Cerebellar nuclear complex (tissue), 1 donor: Measurements from ENCODE around the gene PRKCZ.
A peak's percentile ranks its signal among the peaks of the same experiment; 100 is the strongest.

Source experiments
- DNase-seq, 2 experiments: peaks; one replicate each; lab custom pipeline; 2025; lab: John Stamatoyannopoulos, UW

Gene PRKCZ

DNA sequence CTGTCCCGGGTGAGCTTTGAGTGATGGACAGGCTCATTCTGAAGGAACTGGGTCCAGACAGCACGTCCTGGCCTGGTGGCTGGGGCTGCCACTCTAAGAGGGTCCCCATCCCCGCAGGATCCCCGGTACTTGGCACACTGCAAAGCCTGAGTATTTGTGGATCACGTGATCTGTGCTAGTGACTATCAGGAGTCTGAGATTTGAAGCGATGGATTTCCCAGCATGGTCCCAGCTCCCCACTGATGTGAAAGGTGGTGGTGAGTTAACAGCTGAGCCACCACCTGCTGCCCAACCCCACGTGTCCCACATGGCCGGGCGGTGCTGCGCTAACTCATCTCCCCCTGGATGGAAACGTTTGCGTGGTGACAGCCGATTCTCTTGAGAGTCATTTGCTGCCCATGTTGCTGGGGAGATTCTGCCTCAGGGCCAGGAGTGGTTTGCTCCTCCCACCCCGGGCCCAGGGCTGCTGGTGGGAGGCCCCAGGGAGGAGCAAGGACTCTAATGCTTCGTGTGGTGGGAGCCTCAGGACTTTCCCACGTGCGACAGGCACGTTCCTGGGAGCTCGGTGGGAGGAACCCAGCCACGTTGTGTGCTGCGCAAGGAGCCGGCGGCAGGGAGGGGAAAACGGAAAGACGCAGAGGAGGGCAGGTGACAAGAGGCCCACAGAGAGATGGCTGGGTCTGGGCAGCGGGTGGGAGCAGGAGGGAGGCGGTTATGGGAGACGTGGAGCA, 129.2 kb downstream of the PRKCZ start:
- DNase-seq, result no peak

DNA sequence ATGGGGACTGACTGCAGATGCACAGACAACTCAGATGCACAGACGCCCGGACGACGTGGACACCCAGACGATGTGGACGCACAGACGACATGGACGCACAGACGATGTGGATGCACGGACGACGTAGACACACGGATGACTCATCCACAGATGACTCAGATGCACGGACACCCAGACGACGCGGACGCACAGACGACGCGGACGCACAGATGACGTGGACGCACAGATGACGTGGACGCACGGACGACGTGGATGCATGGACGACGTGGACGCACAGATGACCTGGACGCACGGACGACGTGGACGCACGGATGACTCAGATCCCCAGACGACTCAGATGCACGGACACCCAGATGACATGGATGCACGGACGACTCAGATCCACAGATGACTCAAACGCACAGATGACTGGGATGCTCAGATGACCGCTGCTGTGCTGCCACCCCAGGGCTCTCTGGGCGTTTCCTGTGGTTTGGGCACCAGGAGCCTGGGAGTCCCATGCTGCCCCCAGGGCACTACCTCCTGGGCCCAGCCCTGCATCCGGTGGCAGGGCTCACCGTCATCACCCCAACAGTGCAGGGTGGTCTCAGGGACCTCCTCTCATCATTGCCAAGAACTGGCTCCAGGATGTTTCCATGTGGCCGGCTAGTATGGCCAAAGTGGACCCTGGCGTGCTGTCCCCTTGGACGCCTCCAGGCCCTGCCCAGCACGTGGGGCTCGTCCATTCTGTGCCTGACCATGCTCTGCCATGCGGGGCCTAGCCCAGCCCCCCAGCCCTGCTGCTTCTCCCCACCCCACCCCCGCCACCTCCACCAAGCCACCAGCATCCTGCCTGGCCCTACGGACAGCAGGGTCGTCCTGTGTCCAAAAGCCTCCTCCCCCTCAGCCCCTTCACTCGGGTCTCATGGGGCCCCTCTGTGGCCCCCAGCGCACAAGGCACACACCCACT, 130.4 kb downstream of the PRKCZ start:
- DNase-seq, result no peak

DNA sequence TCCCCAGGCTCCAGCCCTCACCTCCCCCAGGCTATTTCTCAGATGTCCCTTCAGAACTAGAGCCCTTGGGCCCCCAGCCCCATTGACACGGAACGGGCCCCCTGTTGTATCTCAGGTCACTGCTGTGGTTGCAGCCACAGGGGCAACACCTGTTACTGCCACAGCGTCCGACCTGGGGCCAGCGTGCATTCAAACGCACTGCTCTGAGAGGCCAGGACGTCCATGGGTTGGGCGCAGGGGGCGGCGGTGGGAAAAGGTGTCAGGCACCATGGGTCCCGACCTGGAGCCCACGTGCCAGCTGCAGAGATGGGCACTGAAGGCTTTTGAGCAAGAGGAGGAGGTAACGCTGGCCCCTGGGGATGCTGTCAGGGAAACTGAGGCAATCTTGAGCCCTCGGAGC, 131.1 kb downstream of the PRKCZ start:
- no peak for DNase-seq

DNA sequence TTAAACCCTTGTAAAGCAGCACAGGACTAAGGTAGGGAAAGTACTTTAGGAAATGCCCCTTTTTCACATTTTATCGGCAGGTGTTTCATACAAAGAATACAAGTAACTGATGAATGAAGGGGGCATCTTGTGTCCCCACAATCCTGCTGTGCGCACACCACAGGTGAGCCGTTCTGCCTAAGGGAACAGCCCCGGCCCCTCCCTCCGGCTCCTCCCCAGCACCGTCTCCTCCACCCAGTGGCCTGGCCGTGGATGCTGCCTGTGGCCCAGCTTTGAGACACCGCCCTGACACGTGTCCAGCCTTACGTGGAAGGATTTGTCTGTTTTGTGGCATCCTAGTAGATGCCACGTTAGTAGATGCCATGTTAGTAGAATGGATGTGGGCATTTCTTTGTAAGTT, 131.5 kb downstream of the PRKCZ start:
- DNase-seq, result no peak

GRCh38 chr1:2182376-2182775, 132.2 kb downstream of the PRKCZ start:
- DNase-seq, result no peak

GRCh38 chr1:2183937-2184334, 133.7 kb downstream of the PRKCZ start:
- DNase-seq, result peak; percentile 39 to 79

GRCh38 chr1:2184531-2184930, 134.3 kb downstream of the PRKCZ start:
- no peak for DNase-seq

GRCh38 chr1:2184934-2185333, 134.7 kb downstream of the PRKCZ start:
- DNase-seq, result no peak

DNA sequence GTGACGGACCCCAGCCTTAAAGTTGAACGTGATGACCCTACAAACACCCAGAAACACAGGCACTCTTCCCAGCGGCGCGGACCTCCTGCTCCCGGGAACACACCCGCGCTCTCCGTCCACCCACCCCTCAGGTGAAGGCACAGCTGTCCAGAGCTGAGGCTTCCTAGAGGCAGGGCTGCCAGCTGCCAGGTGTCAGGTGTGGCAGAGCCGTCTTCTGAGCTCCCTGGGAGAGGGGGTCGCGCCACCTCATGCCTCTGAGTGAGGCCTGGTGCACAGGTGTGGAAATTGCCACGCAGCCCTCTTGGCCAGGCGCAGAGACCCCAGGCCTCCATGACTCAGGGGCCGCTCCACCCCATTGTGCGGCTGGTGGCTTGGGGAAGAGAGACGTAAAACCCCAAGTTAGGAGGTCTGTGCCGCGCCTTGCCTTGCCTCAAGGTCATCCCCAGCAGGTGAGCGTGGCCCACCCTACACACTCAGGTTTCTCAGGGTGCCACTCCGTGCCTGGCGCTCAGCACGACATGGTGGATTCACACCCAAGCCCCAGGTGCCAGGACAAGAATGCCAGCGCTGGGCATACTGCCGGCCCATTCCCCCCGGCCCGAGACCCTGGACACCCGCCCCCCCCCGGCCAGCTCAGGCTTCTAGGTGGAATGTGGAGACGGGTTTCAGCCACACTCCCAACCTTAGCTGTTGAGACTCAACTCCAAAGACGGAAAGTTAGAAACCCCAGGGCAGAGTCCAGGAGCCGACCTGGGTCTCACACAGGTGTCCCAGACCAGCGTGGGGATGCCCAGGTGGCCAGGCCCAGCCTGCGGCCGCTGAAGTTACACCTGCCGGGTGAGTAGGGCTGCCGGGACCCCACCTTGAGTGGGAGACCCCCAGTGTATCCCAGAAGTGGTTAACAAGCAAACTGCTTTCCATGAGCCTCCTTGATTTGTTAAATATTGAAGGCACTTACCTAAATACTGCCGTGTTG, 136.0 kb downstream of the PRKCZ start:
- no peak for DNase-seq

- no peak for DNase-seq
These were observed 136.7 kb downstream of the PRKCZ start for GRCh38 chr1:2186901-2187300.

DNA sequence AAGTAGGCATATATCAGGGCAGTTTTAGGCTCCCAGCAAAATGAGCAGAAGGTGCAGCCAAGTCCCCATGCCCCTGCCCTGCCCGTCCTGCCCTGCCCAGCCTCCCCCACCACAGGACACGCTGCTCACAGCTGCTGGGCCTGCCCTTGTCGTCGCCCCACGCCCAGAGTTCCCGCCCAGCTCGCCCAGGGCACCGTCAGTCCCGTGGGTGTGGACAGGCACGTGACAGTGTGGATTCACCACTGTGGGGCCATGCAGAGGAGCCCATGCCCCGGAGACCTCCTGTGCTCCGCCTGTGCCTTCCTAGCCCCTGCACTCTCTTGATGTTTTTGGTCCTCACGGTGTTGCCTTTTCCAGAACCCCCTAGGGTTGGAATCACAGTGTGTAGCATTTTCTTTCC, 137.4 kb downstream of the PRKCZ start:
- no peak for DNase-seq

DNA sequence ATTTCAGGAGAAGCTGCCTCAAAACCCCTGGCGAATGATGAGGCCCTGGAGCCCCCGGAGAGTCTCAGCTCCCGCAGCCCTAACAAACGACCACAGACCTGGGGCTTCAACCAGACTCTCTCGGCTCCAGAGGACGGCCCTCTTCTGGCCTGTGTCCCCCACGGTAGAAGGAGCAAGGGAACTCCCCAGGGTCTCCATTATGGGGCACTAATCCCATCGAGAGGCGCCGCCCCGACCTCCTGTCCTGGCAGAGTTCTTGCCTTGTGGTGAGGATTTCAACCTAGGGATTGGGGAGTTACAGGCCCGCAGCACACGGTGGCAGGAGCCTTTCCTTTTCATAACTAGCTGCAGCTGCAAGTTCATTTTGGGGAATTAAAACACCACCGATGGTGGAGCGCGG, 138.1 kb downstream of the PRKCZ start:
- DNase-seq, result no peak

GRCh38 chr1:2189459-2190425, 139.5 kb downstream of the PRKCZ start:
- DNase-seq, result peak; percentile 93 to 95

GRCh38 chr1:2190491-2190976, 140.3 kb downstream of the PRKCZ start:
- no peak for DNase-seq

DNA sequence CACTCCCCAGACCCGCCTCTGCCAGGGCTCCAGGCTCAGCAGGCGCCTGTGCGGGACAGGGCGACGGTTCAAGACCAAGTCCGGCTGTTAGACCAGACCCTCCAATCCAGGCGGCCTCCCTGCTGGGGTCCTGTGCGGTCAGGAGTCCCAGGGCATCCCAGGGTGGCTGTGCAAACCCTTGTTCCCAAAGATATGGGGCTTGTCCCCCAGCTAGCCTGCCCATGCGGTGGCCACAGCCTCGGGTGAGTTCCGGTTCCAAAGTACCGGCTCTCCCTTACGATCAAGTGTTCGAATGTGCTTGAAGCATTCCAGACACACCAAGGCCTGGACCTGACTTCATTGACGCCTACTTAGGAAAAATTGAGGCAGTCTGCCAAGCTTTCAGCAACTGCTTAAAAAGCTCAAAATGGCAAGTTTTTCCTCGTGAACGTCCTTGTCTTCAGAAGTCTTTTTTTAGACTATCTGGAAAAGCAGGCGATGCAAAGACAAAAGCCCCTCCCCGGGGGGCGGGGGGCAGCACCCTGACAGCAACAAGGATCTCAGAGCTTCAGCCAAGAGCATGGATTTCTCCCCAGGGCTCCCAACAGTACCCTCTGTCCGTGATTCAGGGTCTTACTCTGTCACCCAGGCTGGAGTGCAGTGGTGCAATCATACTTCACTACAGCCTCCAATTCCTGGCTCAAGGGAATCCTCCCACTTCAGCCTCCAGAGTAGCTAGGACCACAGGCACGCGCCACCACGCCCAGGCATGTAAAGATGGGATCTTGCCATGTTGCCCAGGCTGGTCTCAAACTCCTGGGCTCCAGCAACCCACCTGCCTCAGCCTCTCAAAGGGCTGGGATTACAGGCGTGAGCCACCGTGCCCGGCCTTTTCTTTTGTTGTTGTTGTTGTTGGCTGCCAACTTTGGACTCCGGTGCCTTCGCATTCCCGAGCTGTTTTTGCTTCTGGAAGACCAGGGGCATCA, 142.1 kb downstream of the PRKCZ start:
- DNase-seq, result no peak

DNA sequence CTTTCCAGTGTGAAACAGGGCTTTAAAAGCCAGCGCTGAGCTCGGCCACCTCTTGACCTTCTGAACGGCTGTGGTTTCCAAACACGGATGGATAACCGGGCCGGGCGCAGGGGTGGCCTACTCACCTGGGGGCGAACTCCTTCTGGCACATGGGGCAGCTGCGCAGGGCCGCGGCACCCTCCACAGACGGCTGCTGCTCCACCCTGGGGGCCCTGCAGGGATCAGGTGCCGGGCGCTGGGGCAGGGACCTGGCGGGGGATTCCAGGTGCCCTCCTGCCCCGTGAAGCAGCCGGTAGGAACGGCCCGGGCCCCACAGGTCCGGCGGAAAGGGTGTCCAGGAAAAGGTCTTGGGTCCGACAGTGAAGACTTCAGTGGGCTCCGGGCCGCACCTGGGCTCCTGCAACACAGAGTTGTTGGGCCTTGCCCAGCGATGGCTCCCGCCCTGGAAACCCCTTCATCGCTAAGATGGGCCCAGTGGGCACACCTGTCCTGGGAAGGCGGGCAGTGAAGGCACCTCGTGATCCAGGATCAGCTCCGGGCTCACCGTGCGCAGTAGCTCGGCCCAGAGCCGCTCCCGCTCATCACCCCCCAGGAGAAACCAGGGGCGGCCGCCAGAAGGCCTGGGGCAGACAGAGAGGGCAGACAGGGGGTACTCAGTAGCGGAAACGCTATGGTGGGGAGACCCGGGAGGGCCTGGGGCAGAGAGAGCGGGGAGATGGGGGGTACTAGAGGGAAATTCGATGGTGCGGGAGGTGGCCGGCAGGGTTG, 143.5 kb downstream of the PRKCZ start:
- DNase-seq, result no peak

DNA sequence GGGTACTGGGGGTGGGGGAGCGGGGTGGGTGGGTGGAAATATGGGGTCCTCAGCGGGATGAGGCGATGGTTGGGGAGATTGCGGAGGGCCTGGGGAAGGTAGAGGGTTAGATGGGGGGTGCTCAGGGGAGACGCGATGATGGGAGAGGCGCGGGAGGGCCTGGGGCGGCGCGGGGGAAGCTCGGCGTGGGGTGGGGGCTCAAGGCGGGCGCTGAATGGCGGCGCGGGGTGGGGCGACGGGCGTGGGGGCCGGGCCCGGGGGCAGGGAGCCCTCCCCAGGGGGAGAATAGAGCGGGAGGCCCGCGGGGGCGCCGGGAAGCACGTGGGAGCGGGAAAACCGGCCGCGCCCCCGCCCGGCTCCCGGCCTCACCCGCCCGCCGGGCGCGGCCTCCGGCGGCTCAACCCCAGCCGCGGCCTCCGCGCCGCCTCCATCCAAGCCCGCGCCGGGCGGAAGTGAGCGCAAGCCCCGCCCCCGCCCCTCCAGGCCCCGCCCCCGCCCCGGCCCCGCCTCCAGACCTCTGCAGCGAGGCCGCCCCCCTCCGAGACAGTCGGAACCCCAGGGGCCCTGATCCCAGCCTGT, 144.2 kb downstream of the PRKCZ start, which contains the start of gene FAAP20:
Gene FAAP20 (minus strand): TSS at position 454 of the 579 bp plus-strand sequence. CDS start 23 bp downstream, at position 431.
- no peak for DNase-seq
